Endothelial cell (in vitro differentiated cells): ENCODE results near the gene NHLRC2. TPM values are rescaled to one million over a fixed set of nuclear protein-coding genes. Genes with fewer than 3 reads are reported as not detected.

Experiments
- DNase-seq: peaks from one replicate; pipeline ENCODE4 v3.0.0; 2021; ENCODE audit warnings: low spot score
- H3K27ac Mint-ChIP-seq: one replicate; pipeline ENCODE4 v1.8.0; 2021; ENCODE audit warnings: mixed read lengths, inconsistent platforms; ENCODE audit not compliant: unreplicated experiment
- H3K27me3 Mint-ChIP-seq: one replicate; pipeline ENCODE4 v1.8.0; 2021; ENCODE audit warnings: mild to moderate bottlenecking, moderate library complexity, mixed read lengths, inconsistent platforms; ENCODE audit not compliant: unreplicated experiment
- H3K36me3 Mint-ChIP-seq: one replicate; pipeline ENCODE4 v1.8.0; 2021; ENCODE audit warnings: mild to moderate bottlenecking, low read depth, mixed read lengths, inconsistent platforms; ENCODE audit not compliant: unreplicated experiment
- H3K4me1 Mint-ChIP-seq: one replicate; pipeline ENCODE4 v1.8.0; 2021; ENCODE audit warnings: mild to moderate bottlenecking, mixed read lengths, inconsistent platforms; ENCODE audit not compliant: unreplicated experiment
- H3K4me3 Mint-ChIP-seq: one replicate; pipeline ENCODE4 v1.8.0; 2021; ENCODE audit warnings: mild to moderate bottlenecking, mixed read lengths, inconsistent platforms; ENCODE audit not compliant: unreplicated experiment
- H3K9me3 Mint-ChIP-seq: one replicate; pipeline ENCODE4 v1.8.0; 2021; ENCODE audit warnings: mixed read lengths, inconsistent platforms; ENCODE audit not compliant: unreplicated experiment
- total RNA-seq: library from RNA; stranded (reverse); fragmentation: NEBNext Ultra II Directional; extraction: Animal tissue kit (Norgen Biotek cat#: 25700); gene quantifications from one replicate; pipeline ENCODE4 v1.2.1, GENCODE V29; 2021; ENCODE audit not compliant: unreplicated experiment
- TF ChIP-seq, protein P1 (sequence below): fragments of 200-600 bp; sonication (generic); IDR thresholded peaks from one replicate; pipeline ENCODE4 v1.5.0; 2021; ENCODE audit warnings: antibody characterized with exemption; ENCODE audit not compliant: unreplicated experiment

NHLRC2 gene
- total RNA-seq, 1 donor from 2014 or later: 22.5 TPM

GRCh38 chr10:113872139-113873030, 17.9 kb downstream of the NHLRC2 start:
- peaks cover 10% of the 10 kb centered on the region for H3K36me3 Mint-ChIP-seq
- TF ChIP-seq, protein P1, sequence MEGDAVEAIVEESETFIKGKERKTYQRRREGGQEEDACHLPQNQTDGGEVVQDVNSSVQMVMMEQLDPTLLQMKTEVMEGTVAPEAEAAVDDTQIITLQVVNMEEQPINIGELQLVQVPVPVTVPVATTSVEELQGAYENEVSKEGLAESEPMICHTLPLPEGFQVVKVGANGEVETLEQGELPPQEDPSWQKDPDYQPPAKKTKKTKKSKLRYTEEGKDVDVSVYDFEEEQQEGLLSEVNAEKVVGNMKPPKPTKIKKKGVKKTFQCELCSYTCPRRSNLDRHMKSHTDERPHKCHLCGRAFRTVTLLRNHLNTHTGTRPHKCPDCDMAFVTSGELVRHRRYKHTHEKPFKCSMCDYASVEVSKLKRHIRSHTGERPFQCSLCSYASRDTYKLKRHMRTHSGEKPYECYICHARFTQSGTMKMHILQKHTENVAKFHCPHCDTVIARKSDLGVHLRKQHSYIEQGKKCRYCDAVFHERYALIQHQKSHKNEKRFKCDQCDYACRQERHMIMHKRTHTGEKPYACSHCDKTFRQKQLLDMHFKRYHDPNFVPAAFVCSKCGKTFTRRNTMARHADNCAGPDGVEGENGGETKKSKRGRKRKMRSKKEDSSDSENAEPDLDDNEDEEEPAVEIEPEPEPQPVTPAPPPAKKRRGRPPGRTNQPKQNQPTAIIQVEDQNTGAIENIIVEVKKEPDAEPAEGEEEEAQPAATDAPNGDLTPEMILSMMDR: no peak
- DNase-seq: no peak
- H3K9me3 Mint-ChIP-seq: no peaks in the 10 kb centered on the region
- no peaks in the 10 kb centered on the region for H3K4me1 Mint-ChIP-seq
- no peaks in the 10 kb centered on the region for H3K27me3 Mint-ChIP-seq
- no peak overlapping the region for H3K4me3 Mint-ChIP-seq
- H3K27ac Mint-ChIP-seq: no peak overlapping the region

GRCh38 chr10:113875212-113875611, 20.8 kb downstream of the NHLRC2 start:
- H3K27me3 Mint-ChIP-seq: no peaks in the 10 kb centered on the region
- no peak for DNase-seq
- TF ChIP-seq, protein P1: no peak
- H3K27ac Mint-ChIP-seq: no peak overlapping the region
- no peaks in the 10 kb centered on the region for H3K9me3 Mint-ChIP-seq
- peaks cover 10% of the 10 kb centered on the region for H3K36me3 Mint-ChIP-seq
- no peak overlapping the region for H3K4me3 Mint-ChIP-seq
- H3K4me1 Mint-ChIP-seq: no peaks in the 10 kb centered on the region

- no peaks in the 10 kb centered on the region for H3K4me1 Mint-ChIP-seq
- no peak for DNase-seq
- no peak overlapping the region for H3K4me3 Mint-ChIP-seq
- peaks cover 10% of the 10 kb centered on the region for H3K36me3 Mint-ChIP-seq
- no peaks in the 10 kb centered on the region for H3K9me3 Mint-ChIP-seq
- TF ChIP-seq, protein P1: no peak
- H3K27ac Mint-ChIP-seq: no peak overlapping the region
- no peaks in the 10 kb centered on the region for H3K27me3 Mint-ChIP-seq
These were observed 22.0 kb downstream of the NHLRC2 start for GRCh38 chr10:113876461-113876860.

GRCh38 chr10:113879691-113880090, 25.2 kb downstream of the NHLRC2 start:
- TF ChIP-seq, protein P1: no peak
- DNase-seq: no peak
- Mint-ChIP-seq H3K27me3 (no peaks in the 10 kb centered on the region), H3K9me3 (no peaks in the 10 kb centered on the region), H3K36me3 (no peaks in the 10 kb centered on the region), H3K4me1 (no peaks in the 10 kb centered on the region), H3K4me3 (no peak overlapping the region), H3K27ac (no peak overlapping the region)

- no peak for DNase-seq
- Mint-ChIP-seq H3K4me3 (no peak overlapping the region), H3K27ac (no peak overlapping the region)
These were observed 25.8 kb downstream of the NHLRC2 start for GRCh38 chr10:113880236-113880635.

More at GRCh38 chr10:113880236-113880635, 25.8 kb downstream of the NHLRC2 start:
- TF ChIP-seq, protein P1: no peak
- no peaks in the 10 kb centered on the region for H3K4me1 Mint-ChIP-seq
- no peaks in the 10 kb centered on the region for H3K27me3 Mint-ChIP-seq
- H3K36me3 Mint-ChIP-seq: no peaks in the 10 kb centered on the region
- no peaks in the 10 kb centered on the region for H3K9me3 Mint-ChIP-seq
